Inflammatory macrophage treated with lipopolysaccharide for 1 hour (primary cell): Measurements from ENCODE around the gene UGT1A7.

Source experiments
- DNase-seq, 2 donors: peaks; one replicate each; pipeline ENCODE4 v3.0.0-alpha.2; 2020 to 2022

UGT1A7 gene

DNA sequence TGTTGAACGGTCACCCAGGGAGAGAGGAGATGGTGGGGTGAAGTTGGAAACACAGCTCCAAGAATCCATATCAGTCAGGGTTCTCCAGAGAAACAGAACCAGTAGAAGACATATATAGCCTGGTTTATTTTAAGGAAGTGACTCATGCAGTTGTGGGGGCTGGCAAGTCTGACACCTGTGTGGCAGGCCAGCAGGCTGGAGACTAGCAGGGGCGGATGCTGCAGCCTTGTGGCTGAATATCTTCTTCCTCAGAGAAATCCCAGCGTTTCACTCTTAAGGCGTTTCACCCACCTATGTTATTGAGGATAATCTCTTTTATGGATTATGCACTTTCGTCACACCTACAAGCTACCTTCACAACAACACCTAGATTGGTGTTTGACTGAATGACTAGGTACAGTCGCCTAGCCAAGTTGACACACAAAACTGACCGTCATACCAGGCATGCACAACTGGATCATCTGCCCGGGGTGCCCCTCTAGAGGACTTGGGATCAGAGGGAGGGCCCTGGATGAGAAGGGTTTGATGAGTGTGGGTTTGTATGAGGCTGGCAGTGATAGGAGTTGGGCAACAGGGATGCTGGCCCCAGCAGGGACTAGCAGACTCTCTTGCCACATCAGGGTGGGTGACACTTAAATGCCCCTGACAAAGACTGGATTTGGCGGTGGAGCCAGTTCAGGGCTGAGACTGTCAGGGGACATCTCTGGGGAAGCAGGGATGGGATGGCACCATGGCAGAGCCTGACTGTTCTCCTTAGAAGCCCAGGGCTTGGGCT is 119.8 kb downstream of the UGT1A7 start:
- DNase-seq = no peak

DNA sequence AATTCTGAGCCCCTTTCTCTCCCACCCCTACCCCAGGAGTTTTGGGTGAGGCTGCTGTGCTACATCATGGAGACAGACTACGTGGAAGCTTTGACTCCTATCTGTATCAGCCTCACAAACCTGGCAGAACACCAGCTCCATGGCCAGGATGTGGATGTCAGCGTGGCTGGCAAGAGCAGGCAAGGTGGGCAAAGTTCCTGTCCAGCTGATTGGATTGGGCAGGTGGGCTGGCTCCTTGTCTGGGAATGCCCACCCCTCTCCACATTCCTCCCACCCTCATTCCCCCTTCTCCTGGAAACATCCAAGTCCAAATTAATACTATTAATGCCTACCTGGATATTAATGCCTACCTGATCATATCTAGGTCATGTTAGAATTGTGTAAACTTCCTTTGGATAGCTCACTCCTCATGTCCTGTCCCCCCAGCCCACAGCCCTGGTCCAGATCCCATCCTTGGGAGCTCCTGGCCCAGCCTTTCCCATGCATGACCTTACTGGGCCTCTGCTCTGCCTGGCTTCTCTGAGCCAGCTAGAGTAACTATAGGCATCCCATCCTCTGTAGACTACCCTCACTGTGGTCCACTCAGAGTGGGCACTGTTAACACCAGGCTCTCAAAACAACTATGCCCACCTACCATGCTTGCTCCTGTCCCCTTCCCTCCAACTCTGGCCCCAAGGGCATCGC is 120.6 kb downstream of the UGT1A7 start:
- DNase-seq = no peak

DNA sequence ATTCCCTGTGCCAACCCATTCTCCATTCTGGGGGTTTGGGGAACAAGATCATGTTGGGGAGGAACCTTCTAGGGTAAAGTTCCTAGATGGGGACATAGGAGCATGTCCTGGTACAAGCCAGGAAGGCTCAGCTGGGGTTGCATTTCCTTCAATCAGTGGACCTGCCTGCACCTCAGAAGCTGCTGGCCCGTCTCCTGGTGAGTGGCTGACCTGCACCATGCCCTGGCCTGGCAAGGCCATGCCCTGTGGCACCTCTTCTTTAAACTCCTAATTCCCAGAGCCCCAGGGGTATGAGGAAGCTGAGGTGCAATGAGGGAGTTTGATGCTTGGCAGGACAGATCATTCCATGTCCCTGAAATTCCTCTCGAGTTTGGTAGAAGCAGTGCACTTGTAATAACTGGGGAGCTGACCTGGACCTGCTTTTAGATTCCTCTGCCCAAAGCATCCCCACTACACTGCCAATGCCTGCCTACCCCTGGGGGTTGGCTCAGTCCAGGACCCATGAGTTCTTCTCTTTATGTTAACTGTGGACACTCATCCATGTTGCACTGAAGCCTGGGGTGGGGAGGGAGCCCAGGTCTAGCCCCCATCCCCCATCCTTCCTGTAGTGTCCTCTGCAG is 121.7 kb downstream of the UGT1A7 start:
- DNase-seq = no peak

- no peak for DNase-seq
These were observed 122.3 kb downstream of the UGT1A7 start for GRCh38 chr2:233803994-233804393.

- no peak for DNase-seq
These were observed 125.6 kb downstream of the UGT1A7 start for GRCh38 chr2:233807215-233807865.

DNA sequence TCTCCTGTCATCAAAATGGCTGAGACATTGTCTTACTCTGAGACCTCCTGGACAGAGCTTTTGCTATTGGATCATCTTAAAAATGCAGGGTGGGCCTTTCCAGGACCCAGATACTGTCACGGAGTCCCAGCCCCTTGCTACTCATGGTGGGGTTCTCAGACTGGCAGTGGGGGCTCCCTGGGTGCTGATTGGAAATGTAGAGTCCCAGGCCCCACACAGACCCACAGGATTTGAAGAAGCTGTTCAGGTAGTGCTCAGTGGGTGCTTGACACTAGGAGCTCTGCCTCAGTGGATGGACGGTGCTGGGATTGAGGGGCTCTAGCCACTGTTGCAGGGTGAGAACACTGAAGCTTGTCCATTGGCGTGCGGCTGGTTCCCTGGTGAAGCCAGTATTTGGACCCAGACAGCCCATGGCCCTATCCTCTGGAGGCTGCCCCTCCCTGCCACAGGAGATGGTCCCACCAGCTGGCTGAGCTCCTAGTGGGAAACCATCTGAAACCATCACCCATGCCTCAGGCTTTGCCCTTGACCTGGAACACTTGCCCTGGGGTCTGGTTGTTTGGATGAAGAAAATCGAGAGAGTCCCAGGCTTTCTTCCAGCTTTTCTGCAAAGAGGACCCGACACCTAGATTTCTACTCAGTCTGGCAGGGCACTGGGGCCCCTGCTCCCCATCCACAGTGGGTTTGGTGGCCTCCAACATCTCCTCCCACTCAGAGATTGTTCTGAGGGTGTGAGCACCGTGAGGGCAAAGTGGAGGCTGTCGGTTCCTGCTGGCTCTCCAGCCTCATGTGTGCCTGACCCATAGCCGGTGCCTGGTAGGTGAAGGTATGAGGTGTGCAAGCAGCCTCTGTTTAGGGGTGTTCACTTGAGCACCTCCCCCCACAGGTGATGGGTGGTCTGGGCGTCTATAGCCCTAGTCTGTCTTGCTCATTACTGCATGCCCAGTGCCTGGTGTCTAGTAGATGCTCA is 126.5 kb downstream of the UGT1A7 start:
- DNase-seq = no peak

DNA sequence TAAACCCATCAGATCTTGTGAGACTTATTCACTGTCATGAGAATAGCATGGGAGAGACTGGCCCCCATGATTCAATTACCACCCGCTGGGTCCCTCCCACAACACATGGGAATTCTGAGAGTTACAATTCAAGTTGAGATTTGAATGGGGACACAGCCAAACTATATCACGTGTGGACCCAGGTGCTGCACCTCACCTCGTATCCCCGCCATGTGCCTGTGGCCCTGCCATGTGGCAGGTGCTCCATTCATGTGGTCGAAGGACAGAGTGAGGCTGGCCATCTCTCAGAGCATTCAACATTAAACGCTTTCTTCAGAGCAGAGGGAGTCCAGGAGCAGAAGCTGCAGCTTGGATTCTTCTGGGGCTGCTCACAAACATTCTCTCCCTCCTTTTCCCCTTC is 128.7 kb downstream of the UGT1A7 start:
- DNase-seq = peak in 1 of 2 donors; percentile 19

DNA sequence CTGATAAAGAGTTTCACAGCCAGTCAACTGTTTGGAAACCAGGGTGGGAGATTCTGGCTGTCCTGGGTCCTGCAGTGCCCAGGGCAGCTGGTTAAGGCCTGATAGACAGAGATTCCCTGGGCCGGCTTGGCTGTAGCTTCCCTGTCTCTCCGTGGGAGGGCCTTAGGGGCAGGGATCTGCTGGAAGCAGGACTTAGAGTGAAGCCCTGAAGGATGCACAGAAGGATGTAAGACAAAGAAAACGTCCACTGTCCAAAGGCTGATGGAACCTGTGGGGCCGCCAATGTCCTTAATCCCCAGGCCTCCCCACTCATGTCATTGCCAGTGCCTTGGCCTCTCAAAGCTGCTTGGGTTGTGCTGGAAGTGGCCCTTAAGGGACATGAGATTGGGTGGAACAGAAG is 129.4 kb downstream of the UGT1A7 start:
- DNase-seq = no peak

DNA sequence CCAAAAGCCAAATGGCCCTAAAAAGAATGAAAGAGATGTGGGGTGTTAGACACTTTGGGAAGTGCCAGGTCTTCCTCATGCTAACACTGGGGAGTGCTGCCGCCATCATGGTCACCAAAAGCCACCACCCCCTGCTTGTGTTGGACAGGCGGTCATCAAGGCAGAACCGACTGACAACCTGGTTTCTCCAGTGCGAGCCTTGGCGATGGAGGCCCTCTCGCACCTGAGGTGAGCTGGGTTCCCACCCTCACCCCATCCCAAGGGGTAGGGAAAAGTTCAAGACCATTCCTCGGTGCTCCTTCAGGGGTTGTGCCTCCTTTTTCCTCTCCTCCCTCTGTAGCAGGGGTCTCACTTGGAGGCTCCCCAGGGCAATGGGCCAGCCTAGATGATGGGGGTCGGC is 130.0 kb downstream of the UGT1A7 start:
- DNase-seq = no peak

GRCh38 chr2:233813236-233814055 is 131.7 kb downstream of the UGT1A7 start:
- no peak for DNase-seq

DNA sequence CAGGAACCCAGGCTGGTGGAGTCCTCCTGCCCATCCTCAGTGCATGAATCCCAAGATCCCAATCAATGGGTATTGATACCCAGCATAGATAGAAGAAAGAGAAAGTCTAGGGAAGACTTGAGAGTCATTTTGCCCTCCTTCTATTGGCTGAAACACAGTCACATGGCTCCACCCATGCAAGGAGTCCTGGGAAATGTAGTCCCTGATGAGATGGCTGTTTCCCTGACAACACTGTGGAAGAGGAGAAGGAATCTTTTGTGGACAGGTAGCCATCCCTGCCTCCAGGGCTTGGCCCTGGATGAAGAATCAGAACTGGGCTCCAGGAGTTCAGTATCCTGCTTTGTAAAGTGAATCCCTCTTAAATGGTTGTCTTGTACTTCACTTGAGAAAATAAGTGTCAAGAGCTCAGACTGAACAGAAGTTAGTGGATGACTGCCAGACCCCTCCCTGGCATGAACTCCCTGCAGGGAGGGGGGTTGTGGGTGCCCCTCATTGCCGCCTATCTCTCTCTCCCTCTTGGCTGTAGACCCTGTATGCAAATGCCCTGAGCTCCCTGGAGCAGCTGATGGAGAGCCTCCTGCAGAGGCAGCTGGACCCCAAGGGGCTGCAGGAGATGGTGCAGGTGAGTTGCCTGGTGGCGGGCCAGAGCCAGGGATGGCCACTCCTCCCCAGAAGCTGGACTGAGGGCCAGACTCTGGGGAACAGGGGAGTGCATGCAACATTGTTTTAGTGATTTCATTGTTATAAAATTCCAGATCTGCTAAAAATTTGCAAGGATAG is 132.5 kb downstream of the UGT1A7 start:
- DNase-seq = no peak

- no peak for DNase-seq
These were observed 134.2 kb downstream of the UGT1A7 start for GRCh38 chr2:233815861-233816260.

GRCh38 chr2:233816334-233816733 is 134.6 kb downstream of the UGT1A7 start:
- DNase-seq = no peak

DNA sequence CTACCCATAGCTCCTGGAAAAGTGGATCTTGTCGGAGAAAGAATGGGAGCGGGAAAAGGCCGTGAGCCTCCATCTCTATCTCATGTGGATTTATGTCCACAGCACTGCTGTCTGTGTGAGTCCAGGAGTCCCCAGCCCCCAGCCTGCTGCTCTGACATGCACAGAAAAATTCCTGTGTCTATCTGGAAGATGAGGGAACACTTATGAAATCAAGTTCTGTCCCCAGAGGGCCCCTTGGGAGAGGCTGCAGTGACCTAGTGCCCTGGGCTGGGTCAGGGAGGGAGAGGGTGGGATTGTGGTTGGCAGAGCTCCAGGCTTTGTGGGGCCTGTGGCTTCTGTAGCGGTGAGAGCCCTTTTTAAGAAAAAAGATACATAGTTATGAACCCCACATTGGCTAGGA is 135.1 kb downstream of the UGT1A7 start:
- no peak for DNase-seq

DNA sequence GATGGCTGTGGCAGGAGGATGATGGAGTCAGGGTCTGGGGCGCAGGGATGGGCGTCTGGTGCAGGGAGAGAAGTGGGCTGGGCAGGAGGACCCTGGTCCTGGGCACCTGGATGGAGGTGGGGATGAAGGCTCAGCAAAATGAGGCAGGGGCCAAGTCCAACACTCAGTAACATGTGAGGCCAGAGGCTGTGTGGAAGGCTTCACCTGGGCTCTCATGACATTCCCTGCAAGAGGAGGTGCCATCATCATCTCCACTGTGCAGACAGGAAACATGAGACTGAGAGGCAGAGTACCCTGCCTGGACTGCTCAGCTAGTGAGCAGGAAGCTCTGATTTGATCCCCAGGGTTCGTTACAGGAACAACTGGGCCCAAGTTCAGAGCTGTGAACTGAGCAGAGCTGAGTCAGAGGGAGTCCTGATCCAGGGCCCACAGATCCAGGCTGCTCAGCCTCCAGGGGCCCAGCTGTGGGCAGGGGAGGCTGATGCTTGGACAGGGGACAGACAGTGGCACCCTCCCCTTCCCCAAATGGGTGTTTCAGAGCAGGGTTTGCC is 135.7 kb downstream of the UGT1A7 start:
- DNase-seq = no peak

DNA sequence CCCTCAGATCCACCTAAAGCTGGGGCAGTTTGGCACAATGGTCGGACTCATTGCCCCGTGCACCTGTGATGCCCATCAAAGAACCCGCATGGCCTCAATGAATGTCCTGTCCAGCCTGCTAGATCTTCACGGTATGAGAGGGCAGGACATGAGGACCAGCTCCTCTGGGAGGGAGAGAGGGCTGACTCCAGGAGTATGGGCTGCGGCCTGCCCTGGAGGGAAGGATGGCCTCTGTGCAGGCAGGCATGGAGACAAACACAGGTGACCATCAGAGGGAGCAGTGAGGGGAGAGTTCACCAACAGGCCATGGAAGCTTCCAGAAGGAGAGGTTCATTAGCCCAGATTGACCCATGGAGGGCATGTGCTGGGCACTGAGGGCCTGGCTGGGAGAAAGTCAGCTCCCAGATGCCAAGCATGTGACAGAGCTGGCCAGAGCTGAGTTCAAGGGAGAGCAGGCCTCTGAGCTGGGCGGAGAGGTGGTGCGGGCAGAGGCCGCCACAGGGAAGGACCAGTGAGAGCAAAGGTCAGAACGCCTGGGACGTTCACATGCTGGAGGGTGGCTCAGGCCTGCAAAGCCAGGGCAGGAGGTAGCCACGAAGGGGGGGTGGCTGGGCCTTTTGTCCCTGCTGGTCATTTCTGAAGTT is 136.4 kb downstream of the UGT1A7 start:
- DNase-seq = no peak

- DNase-seq = no peak
These were observed 137.2 kb downstream of the UGT1A7 start for GRCh38 chr2:233818639-233819621.
